HFF-Myc (cell line): ENCODE data around the gene TMEM140.

Source experiments
- DNase-seq: peaks from one replicate; pipeline ENCODE4 v3.0.0-alpha.2; 2011; ENCODE audit warnings: low read depth; ENCODE audit errors: extremely low read depth
- H3K4me3 ChIP-seq: replicated peaks from 2 replicates; pipeline ENCODE4 v1.5.1; 2011; ENCODE audit warnings: low read depth, mild to moderate bottlenecking, control low read depth, low read length
- TF ChIP-seq, protein P1 (sequence below): IDR thresholded peaks from 2 replicates; pipeline ENCODE4 v1.5.1; 2012; ENCODE audit warnings: mild to moderate bottlenecking, low read depth, low read length, control low read depth; ENCODE audit errors: missing control alignments

The TMEM140 gene

DNA sequence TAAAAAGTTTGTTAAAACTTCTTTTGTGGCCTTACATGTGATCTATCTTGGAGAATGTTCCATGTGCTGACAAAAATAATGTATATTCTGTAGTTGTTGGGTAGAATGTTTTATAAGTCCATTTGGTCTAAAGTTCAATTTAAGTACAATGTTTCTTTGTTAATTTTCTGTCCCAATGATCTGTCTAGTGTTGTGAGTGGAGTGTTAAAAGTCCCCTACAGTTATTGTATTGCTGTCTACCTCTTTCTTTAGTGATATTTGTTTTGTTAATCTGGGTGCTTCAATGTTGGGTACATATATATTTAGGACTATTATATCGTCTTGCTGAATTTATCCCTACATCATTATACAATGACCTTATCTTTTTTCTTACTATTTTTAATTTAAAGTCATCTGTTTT is 6.9 kb downstream of the TMEM140 start:
- H3K4me3 ChIP-seq = no peak overlapping the region
- TF ChIP-seq, protein P1, sequence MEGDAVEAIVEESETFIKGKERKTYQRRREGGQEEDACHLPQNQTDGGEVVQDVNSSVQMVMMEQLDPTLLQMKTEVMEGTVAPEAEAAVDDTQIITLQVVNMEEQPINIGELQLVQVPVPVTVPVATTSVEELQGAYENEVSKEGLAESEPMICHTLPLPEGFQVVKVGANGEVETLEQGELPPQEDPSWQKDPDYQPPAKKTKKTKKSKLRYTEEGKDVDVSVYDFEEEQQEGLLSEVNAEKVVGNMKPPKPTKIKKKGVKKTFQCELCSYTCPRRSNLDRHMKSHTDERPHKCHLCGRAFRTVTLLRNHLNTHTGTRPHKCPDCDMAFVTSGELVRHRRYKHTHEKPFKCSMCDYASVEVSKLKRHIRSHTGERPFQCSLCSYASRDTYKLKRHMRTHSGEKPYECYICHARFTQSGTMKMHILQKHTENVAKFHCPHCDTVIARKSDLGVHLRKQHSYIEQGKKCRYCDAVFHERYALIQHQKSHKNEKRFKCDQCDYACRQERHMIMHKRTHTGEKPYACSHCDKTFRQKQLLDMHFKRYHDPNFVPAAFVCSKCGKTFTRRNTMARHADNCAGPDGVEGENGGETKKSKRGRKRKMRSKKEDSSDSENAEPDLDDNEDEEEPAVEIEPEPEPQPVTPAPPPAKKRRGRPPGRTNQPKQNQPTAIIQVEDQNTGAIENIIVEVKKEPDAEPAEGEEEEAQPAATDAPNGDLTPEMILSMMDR = no peak
- DNase-seq = no peak

DNA sequence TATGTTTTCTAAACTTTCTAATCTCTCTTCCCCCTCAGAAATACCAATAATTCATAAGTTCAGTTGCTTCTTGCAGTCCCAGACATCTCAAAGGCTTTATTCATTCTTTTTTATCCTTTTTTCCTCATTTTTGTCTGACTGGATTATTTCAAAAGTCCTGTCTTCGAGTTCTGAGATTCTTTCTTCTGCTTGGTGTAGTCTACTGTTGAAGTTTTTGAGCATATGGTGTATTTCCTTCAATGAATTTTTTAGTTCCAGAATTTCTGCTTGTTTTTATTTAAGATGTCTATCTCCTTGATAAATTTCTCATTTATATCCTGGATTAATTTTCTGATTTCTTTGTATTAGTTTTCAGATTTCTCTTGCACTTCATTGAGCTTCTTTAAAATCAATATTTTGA is 8.4 kb downstream of the TMEM140 start:
- H3K4me3 ChIP-seq = no peak overlapping the region
- TF ChIP-seq, protein P1 = no peak
- DNase-seq = no peak

GRCh38 chr7:135158141-135158655 is 10.3 kb downstream of the TMEM140 start:
- TF ChIP-seq, protein P1 = no peak
- H3K4me3 ChIP-seq = no peak overlapping the region
- no peak for DNase-seq

DNA sequence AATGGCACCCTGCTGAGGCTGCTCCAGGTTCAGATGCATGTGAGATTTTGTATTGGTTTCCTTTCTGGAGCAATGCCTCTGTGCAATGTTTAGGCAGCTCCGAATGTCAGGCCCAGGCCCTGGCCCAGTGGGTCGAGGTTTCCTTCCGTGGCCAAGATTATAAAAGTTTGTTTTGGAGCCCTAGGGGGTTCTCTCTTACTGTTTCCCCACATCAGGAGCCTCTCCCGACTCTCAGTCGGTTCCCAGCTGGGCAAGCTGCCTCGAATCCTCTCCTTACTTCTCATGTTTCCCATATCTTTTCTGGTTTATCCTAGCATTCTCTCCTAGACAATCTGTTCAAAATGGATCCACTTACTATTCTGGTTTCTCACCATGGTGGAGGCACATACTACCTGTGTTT is 11.0 kb downstream of the TMEM140 start:
- DNase-seq = no peak
- TF ChIP-seq, protein P1 = no peak
- H3K4me3 ChIP-seq = no peak overlapping the region

DNA sequence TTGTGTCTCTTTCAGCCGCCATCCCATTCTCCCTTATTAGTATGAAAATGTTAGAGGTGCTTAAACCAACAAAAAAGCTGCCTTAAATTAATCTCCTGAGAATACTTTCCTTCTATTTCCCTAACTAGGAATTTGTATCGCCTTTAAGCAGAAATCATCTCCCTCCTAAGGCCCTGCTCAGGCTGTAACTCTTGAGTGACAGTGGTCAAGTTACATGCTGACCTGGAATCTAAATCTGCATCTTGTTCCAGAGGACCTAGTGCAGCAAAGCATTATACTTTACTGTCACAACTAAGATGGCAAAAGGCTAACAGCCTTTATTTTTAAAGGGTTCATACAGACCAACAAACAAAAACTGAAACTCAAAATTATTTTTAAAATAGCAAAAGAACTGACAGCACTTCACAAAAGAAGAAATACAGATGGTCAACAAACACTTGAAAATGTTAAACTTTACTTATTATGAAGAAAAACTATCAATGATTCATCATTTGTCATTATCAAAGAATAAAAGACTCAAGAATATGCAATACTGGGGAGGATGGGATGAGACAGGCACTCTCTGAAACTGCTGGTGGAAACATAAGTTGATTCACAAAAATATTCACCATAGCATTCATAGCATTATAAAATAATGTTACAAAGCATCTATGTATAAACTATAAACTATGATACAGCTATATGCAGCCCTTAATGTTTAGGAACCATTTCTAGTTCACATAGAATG is 11.7 kb downstream of the TMEM140 start:
- TF ChIP-seq, protein P1 = no peak
- no peak overlapping the region for H3K4me3 ChIP-seq
- DNase-seq = no peak

DNA sequence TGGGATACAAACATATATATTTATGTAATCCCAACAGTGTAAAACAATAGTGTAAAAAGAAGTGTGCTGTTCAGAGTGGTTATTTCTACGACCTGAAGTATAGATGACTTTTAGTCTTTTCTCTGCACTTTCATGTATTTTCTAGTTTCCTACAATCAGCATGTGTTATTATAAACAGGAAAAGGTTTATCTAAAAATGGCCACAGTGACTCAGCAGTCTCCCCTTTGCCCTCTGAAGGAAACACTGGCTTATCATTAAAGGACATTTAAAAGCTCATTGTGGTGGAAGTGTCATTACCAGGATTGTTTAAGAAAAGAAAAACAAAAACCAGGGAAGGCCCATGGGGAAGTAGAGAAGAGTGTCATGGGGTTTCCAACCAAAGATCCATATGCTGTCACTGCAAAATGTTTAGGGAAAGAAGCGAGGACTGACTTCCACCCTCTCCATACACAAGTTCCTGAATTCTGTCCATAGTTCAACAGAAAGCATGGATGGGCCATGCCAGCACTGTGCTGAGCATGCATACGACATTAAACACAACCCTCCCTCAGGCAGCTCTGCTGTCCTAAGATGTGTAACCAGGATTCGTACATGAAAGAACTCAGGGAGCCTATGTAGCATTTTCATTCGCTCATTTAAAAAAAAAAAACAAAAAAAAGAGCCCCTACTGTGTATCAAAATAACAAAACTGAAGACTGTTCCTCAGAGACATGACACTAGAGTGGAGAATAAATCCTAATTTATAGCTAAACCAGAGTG is 12.4 kb downstream of the TMEM140 start:
- H3K4me3 ChIP-seq = no peak overlapping the region
- no peak for DNase-seq
- TF ChIP-seq, protein P1 = no peak
